Stimulated activated naive CD8-positive, alpha-beta T cell treated with anti-CD3 and anti-CD28 coated beads, Interleukin-15, Interleukin-2, amounts not matched to agents 100 ng/mL and 50 ng/mL, for 24 hours (primary cell): ENCODE results near the gene AATF.

Experiments used
- H3K27ac Mint-ChIP-seq: one replicate; pipeline ENCODE4 v1.8.0; 2021; ENCODE audit warnings: mild to moderate bottlenecking, mixed read lengths
- H3K27me3 Mint-ChIP-seq: one replicate; pipeline ENCODE4 v1.8.0; 2021; ENCODE audit warnings: mixed read lengths
- H3K36me3 Mint-ChIP-seq: one replicate; pipeline ENCODE4 v1.8.0; 2021; ENCODE audit warnings: low read depth, mixed read lengths
- H3K4me1 Mint-ChIP-seq: one replicate; pipeline ENCODE4 v1.8.0; 2021; ENCODE audit warnings: low read depth, mixed read lengths
- H3K4me3 Mint-ChIP-seq: one replicate; pipeline ENCODE4 v1.8.0; 2021; ENCODE audit warnings: mild to moderate bottlenecking, mixed read lengths
- H3K9me3 Mint-ChIP-seq: one replicate; pipeline ENCODE4 v1.8.0; 2021; ENCODE audit warnings: mixed read lengths

Gene AATF

GRCh38 chr17:36977568-36977967, 28.8 kb downstream of the AATF start:
- no peak overlapping the region for H3K27ac Mint-ChIP-seq
- no peak overlapping the region for H3K4me3 Mint-ChIP-seq
- H3K36me3 Mint-ChIP-seq, result peaks cover 66% of the 10 kb centered on the region
- peaks cover 45% of the 10 kb centered on the region for H3K4me1 Mint-ChIP-seq
- no peaks in the 10 kb centered on the region for H3K27me3 Mint-ChIP-seq
- no peaks in the 10 kb centered on the region for H3K9me3 Mint-ChIP-seq

GRCh38 chr17:36978810-36979564, 30.2 kb downstream of the AATF start:
- no peaks in the 10 kb centered on the region for H3K27me3 Mint-ChIP-seq
- no peak overlapping the region for H3K4me3 Mint-ChIP-seq
- peaks cover 67% of the 10 kb centered on the region for H3K36me3 Mint-ChIP-seq
- no peaks in the 10 kb centered on the region for H3K9me3 Mint-ChIP-seq
- no peak overlapping the region for H3K27ac Mint-ChIP-seq
- H3K4me1 Mint-ChIP-seq, result peaks cover 35% of the 10 kb centered on the region

- Mint-ChIP-seq H3K36me3 (peaks cover 71% of the 10 kb centered on the region), H3K4me1 (peaks cover 35% of the 10 kb centered on the region), H3K27me3 (no peaks in the 10 kb centered on the region), H3K9me3 (no peaks in the 10 kb centered on the region), H3K27ac (no peak overlapping the region), H3K4me3 (no peak overlapping the region)
Observed at GRCh38 chr17:36979565-36979941, 30.8 kb downstream of the AATF start.

- Mint-ChIP-seq H3K4me1 (peaks cover 30% of the 10 kb centered on the region), H3K27me3 (no peaks in the 10 kb centered on the region), H3K9me3 (no peaks in the 10 kb centered on the region), H3K27ac (no peak overlapping the region), H3K36me3 (peaks cover 65% of the 10 kb centered on the region), H3K4me3 (no peak overlapping the region)
Observed at GRCh38 chr17:36980280-36980761, 31.6 kb downstream of the AATF start.

- Mint-ChIP-seq H3K27ac (no peak overlapping the region), H3K4me1 (peaks cover 18% of the 10 kb centered on the region), H3K9me3 (no peaks in the 10 kb centered on the region), H3K4me3 (no peak overlapping the region), H3K27me3 (no peaks in the 10 kb centered on the region), H3K36me3 (peaks cover 62% of the 10 kb centered on the region)
Observed at GRCh38 chr17:36983618-36984017, 34.9 kb downstream of the AATF start.

GRCh38 chr17:36989173-36989572, 40.4 kb downstream of the AATF start:
- Mint-ChIP-seq H3K9me3 (no peaks in the 10 kb centered on the region), H3K27ac (no peak overlapping the region), H3K4me3 (no peak overlapping the region), H3K36me3 (peaks cover 66% of the 10 kb centered on the region), H3K4me1 (no peaks in the 10 kb centered on the region), H3K27me3 (no peaks in the 10 kb centered on the region)

- Mint-ChIP-seq H3K36me3 (peaks cover 79% of the 10 kb centered on the region), H3K27ac (no peak overlapping the region), H3K4me1 (no peaks in the 10 kb centered on the region), H3K27me3 (no peaks in the 10 kb centered on the region), H3K9me3 (no peaks in the 10 kb centered on the region), H3K4me3 (no peak overlapping the region)
Observed at GRCh38 chr17:36992701-36993100, 43.9 kb downstream of the AATF start.

- no peak overlapping the region for H3K4me3 Mint-ChIP-seq
- peaks cover 82% of the 10 kb centered on the region for H3K36me3 Mint-ChIP-seq
- no peak overlapping the region for H3K27ac Mint-ChIP-seq
- H3K4me1 Mint-ChIP-seq, result no peaks in the 10 kb centered on the region
- no peaks in the 10 kb centered on the region for H3K9me3 Mint-ChIP-seq
- no peaks in the 10 kb centered on the region for H3K27me3 Mint-ChIP-seq
Observed at GRCh38 chr17:36993227-36993626, 44.5 kb downstream of the AATF start.

- Mint-ChIP-seq H3K27me3 (no peaks in the 10 kb centered on the region), H3K27ac (no peak overlapping the region), H3K4me1 (no peaks in the 10 kb centered on the region), H3K9me3 (peaks cover under 1% of the 10 kb centered on the region), H3K4me3 (no peak overlapping the region), H3K36me3 (peaks cover 81% of the 10 kb centered on the region)
Observed at GRCh38 chr17:36994438-36994837, 45.7 kb downstream of the AATF start.

- Mint-ChIP-seq H3K9me3 (peaks cover 21% of the 10 kb centered on the region), H3K27me3 (no peaks in the 10 kb centered on the region), H3K27ac (no peak overlapping the region), H3K4me1 (peaks cover 3% of the 10 kb centered on the region), H3K4me3 (no peak overlapping the region), H3K36me3 (peaks cover 81% of the 10 kb centered on the region)
Observed at GRCh38 chr17:36999471-36999870, 50.7 kb downstream of the AATF start.

GRCh38 chr17:37016780-37017179, 68.0 kb downstream of the AATF start:
- no peaks in the 10 kb centered on the region for H3K4me1 Mint-ChIP-seq
- no peak overlapping the region for H3K4me3 Mint-ChIP-seq
- H3K9me3 Mint-ChIP-seq, result no peaks in the 10 kb centered on the region
- peaks cover 13% of the 10 kb centered on the region for H3K36me3 Mint-ChIP-seq
- no peak overlapping the region for H3K27ac Mint-ChIP-seq
- no peaks in the 10 kb centered on the region for H3K27me3 Mint-ChIP-seq

- Mint-ChIP-seq H3K27me3 (no peaks in the 10 kb centered on the region), H3K27ac (no peak overlapping the region), H3K4me3 (no peak overlapping the region), H3K9me3 (no peaks in the 10 kb centered on the region), H3K4me1 (no peaks in the 10 kb centered on the region), H3K36me3 (peaks cover 13% of the 10 kb centered on the region)
Observed at GRCh38 chr17:37017404-37017803, 68.7 kb downstream of the AATF start.

GRCh38 chr17:37019117-37019740, 70.5 kb downstream of the AATF start:
- Mint-ChIP-seq H3K4me3 (no peak overlapping the region), H3K4me1 (peaks cover 4% of the 10 kb centered on the region), H3K36me3 (peaks cover 21% of the 10 kb centered on the region), H3K9me3 (no peaks in the 10 kb centered on the region), H3K27ac (no peak overlapping the region), H3K27me3 (no peaks in the 10 kb centered on the region)

- Mint-ChIP-seq H3K27me3 (no peaks in the 10 kb centered on the region), H3K9me3 (no peaks in the 10 kb centered on the region), H3K4me1 (peaks cover 9% of the 10 kb centered on the region)
Observed at GRCh38 chr17:37019741-37020129, 71.0 kb downstream of the AATF start.

GRCh38 chr17:37024181-37024637, 75.5 kb downstream of the AATF start:
- no peak overlapping the region for H3K27ac Mint-ChIP-seq
- H3K27me3 Mint-ChIP-seq, result no peaks in the 10 kb centered on the region
- H3K36me3 Mint-ChIP-seq, result peaks cover 35% of the 10 kb centered on the region
- peaks cover 29% of the 10 kb centered on the region for H3K4me1 Mint-ChIP-seq
- no peak overlapping the region for H3K4me3 Mint-ChIP-seq
- no peaks in the 10 kb centered on the region for H3K9me3 Mint-ChIP-seq

More at GRCh38 chr17:37019741-37020129, 71.0 kb downstream of the AATF start:
- no peak overlapping the region for H3K4me3 Mint-ChIP-seq
- peaks cover 23% of the 10 kb centered on the region for H3K36me3 Mint-ChIP-seq
- no peak overlapping the region for H3K27ac Mint-ChIP-seq
